Measurements from ENCODE around the gene DENND10.
A peak's percentile ranks its signal among the peaks of the same experiment; 100 is the strongest.
"Not testable (repeated sequence)": the region's sequence is repeated elsewhere in the genome, so short reads cannot be mapped to it uniquely, and the experiment has no call there.

Gene DENND10

DNA sequence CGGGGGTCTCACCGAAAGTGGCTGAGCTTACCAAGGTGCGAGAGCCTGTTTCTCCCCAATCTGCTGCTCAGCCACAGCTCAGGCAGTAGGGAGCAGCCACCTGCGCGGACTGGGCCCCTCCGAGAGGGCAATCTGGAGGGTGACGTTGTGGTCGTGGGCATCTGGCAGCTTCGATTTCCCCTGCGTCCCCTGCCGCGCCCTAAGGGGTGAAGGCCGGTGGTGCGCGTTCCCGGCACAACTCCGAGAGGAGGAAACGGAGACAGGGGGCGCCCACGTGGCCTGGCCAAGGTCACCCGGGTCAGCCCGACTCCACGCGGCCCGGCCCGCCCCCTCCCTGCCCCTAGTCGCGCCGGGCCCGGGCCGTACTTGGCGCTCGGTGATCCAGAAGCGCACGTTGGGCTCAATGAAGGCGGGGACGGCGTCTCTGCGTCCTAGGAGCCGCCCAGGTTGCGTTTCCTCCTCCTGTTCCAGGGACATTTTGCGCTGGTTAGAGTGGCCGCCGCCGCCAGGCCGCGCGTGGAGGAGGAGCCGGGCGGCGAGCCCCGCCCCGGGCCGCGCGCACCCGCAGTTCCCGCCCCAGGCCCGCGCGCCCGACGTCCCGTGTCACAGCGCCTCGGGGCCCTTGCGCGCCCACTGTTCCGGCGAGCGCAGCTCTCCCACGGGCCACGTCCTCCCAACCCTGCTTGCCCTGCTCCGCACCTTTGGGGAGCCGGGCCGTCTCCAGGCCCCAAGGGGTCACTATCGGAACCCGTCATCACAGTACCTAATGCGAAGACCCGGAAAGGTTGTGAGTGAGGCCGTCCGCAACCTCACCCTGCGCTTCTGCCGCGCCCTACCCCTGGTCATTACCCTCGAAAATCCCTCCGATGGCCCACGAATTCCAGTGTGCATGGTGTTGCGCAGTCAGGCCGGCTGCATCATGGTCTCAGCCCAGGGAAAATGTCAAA, 61.5 kb downstream of the DENND10 start, which contains the start of gene SFXN4:
TSS of gene SFXN4 (minus strand) at position 544 of the 947 bp plus-strand sequence. CDS start at position 477, 67 bp downstream.
- Histone ChIP-seq H3K4me3 (ENCODE audit: low read length) (peak within 1 kb of the TSS; percentile 96), H3K36me3 (ENCODE audit: control insufficient read depth, insufficient read depth, low read length) (no peaks in the 10 kb centered on the region), H3K27me3 (ENCODE audit: control insufficient read depth, insufficient read depth, low read length) (no peaks in the 10 kb centered on the region), H3K9ac (ENCODE audit: low read length) (peak within 1 kb of the TSS; percentile 95), H3K9me3 (ENCODE audit: control insufficient read depth, low read length) (no peaks in the 10 kb centered on the region), H3K4me1 (ENCODE audit: control insufficient read depth, insufficient read depth, low read length) (peaks cover 7% of the 10 kb centered on the region)

DNA sequence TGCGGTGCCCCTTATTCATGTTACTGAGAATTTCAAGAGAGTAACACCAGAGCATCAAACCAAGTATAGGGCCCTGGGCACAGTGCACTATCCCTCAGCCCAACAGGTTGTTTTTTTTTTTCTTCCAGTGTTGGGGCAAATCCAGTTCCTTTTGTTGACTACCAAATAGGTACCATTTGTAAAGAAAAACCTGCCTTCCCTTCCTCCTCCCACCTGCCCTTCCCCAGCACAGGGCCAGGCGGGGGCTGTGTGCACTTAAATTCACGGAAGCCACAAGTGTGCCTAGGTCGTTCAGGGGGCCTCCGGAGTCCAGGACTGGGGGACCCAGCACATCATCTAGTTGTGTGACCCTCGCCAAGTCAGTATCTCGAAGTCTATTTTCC, 62.2 kb downstream of the DENND10 start:
- H3K27me3 ChIP-seq (ENCODE audit: control insufficient read depth, insufficient read depth, low read length) = no peaks in the 10 kb centered on the region
- no peaks in the 10 kb centered on the region for H3K36me3 ChIP-seq (ENCODE audit: control insufficient read depth, insufficient read depth, low read length)
- peak overlapping the region; percentile 96 for H3K4me3 ChIP-seq (ENCODE audit: low read length)
- peak overlapping the region; percentile 95 for H3K9ac ChIP-seq (ENCODE audit: low read length)
- peaks cover 7% of the 10 kb centered on the region for H3K4me1 ChIP-seq (ENCODE audit: control insufficient read depth, insufficient read depth, low read length)
- no peaks in the 10 kb centered on the region for H3K9me3 ChIP-seq (ENCODE audit: control insufficient read depth, low read length)

DNA sequence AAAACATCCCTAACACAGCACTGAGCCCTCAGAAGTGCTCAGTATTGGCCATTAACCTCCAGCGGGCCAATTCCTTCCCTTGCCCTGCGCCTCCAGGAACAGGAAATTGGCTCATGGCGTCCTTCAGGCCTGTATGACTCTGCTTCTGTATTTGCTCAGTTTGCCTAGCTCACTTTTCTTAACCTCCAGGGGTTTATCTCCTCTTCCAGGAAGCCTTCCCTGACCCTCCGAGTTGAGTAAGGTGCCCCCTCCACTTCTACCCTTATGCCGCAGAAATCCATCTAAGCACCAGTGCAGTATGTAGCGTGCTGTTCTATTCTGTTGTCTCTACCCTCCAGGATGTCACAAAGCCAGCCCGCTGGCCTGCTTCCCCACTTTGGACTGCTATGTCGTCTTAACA, 62.7 kb downstream of the DENND10 start:
- H3K9ac ChIP-seq (ENCODE audit: low read length) = peak overlapping the region; percentile 95
- no peak overlapping the region for H3K4me3 ChIP-seq (ENCODE audit: low read length)
- peaks cover 7% of the 10 kb centered on the region for H3K4me1 ChIP-seq (ENCODE audit: control insufficient read depth, insufficient read depth, low read length)
- H3K9me3 ChIP-seq (ENCODE audit: control insufficient read depth, low read length) = no peaks in the 10 kb centered on the region
- H3K27me3 ChIP-seq (ENCODE audit: control insufficient read depth, insufficient read depth, low read length) = no peaks in the 10 kb centered on the region
- no peaks in the 10 kb centered on the region for H3K36me3 ChIP-seq (ENCODE audit: control insufficient read depth, insufficient read depth, low read length)

DNA sequence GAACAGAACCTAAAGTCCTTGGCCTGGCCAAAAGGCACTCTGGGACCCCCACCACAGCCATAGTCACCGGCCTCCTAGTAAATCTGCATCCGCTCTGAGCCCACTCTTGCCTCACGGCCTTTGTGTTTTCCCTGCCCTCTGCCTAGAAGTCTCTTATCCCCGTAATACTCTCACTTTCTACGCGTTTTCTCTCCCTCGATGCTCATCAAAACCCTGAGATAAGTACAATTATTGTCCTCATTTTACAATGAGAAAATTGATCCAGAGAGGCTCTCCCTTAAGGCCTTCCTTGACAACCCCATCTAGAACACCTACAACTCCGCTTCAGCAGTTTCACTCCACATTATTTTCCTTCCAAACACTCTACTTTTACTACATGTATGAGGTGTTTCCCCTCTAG, 63.1 kb downstream of the DENND10 start:
- no peaks in the 10 kb centered on the region for H3K9me3 ChIP-seq (ENCODE audit: control insufficient read depth, low read length)
- no peaks in the 10 kb centered on the region for H3K36me3 ChIP-seq (ENCODE audit: control insufficient read depth, insufficient read depth, low read length)
- no peaks in the 10 kb centered on the region for H3K27me3 ChIP-seq (ENCODE audit: control insufficient read depth, insufficient read depth, low read length)
- H3K4me3 ChIP-seq (ENCODE audit: low read length) = no peak overlapping the region
- H3K9ac ChIP-seq (ENCODE audit: low read length) = no peak overlapping the region
- peaks cover 7% of the 10 kb centered on the region for H3K4me1 ChIP-seq (ENCODE audit: control insufficient read depth, insufficient read depth, low read length)

DNA sequence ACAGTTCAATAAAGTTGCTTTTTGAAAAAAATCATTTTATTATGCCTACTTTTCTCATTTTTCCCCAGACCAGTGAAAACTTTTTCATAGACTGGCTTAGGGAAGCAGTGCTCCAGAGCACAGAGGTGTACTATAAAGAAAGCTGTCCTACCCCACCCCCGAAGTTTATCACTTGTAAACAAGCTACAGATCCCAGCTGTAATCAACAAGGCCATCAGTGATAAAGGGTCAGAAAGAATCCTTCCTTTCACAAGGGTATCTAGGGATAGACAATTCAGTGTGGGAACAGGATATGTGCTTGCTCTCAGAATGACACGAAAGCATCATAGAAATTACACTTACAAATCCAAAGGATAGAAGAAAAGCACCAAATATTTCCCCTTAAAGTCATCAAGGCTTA, 70.2 kb downstream of the DENND10 start:
- H3K36me3 ChIP-seq (ENCODE audit: control insufficient read depth, insufficient read depth, low read length) = no peaks in the 10 kb centered on the region
- H3K27me3 ChIP-seq (ENCODE audit: control insufficient read depth, insufficient read depth, low read length) = no peaks in the 10 kb centered on the region
- peaks cover 6% of the 10 kb centered on the region for H3K4me1 ChIP-seq (ENCODE audit: control insufficient read depth, insufficient read depth, low read length)
- H3K4me3 ChIP-seq (ENCODE audit: low read length) = no peak overlapping the region
- no peaks in the 10 kb centered on the region for H3K9me3 ChIP-seq (ENCODE audit: control insufficient read depth, low read length)
- H3K9ac ChIP-seq (ENCODE audit: low read length) = no peak overlapping the region

DNA sequence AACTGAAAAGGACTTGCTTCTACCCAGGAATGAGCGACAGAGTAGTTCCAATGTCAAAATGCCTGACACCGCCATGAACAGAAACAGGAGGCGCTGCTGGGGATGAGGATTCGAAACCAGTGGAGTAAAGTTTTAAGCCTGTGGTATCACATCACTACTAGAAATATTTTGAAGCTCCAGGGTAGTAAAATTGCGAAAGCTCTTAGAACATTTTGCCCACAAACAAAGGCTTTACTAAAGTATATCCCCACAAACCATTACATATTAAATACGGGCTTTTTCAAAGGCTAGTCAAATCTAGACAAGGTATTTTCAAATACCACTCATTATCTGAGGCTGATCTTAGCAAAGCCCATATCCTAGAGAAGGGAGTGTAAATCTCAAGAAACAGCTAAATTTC, 72.3 kb downstream of the DENND10 start:
- Histone ChIP-seq H3K27me3 (ENCODE audit: control insufficient read depth, insufficient read depth, low read length) (no peaks in the 10 kb centered on the region), H3K36me3 (ENCODE audit: control insufficient read depth, insufficient read depth, low read length) (no peaks in the 10 kb centered on the region), H3K9me3 (ENCODE audit: control insufficient read depth, low read length) (no peaks in the 10 kb centered on the region), H3K9ac (ENCODE audit: low read length) (no peak overlapping the region), H3K4me3 (ENCODE audit: low read length) (no peak overlapping the region), H3K4me1 (ENCODE audit: control insufficient read depth, insufficient read depth, low read length) (peaks cover 6% of the 10 kb centered on the region)

DNA sequence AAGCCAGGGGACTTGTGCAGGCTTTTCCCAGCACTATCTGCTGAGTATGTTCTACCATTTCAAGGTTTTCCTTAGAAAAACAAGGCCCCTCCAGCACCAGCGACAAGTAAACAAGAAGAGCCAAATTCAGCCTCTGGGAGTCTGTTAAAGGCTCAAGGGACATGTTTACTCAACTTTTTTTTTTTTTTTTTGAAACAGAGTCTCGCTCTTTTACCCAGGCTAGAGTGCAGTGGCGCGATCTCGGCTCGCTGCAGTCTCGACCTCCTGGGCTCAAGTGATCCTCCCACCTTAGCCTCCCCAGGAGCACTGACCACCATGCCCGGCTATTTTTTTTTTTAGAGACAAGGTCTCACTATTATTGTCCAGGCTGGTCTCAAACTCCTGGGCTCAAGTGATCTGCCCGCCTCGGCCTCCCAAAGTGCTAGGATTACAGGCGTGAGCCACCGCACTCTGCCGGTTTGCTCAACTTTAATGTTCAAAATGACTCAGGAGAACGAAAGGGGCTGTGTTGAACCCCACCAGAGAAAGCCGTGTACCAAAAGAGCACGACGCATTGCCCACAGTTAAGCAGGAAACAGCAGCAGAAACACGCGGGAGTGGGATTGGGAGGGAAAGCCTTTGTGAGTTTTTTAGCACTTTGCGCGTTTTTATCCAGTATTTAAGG, 73.9 kb downstream of the DENND10 start:
- no peaks in the 10 kb centered on the region for H3K36me3 ChIP-seq (ENCODE audit: control insufficient read depth, insufficient read depth, low read length)
- peak overlapping the region; percentile 85 for H3K4me3 ChIP-seq (ENCODE audit: low read length)
- no peaks in the 10 kb centered on the region for H3K27me3 ChIP-seq (ENCODE audit: control insufficient read depth, insufficient read depth, low read length)
- peak overlapping the region; percentile 71 for H3K9ac ChIP-seq (ENCODE audit: low read length)
- no peaks in the 10 kb centered on the region for H3K9me3 ChIP-seq (ENCODE audit: control insufficient read depth, low read length)
- peaks cover 6% of the 10 kb centered on the region for H3K4me1 ChIP-seq (ENCODE audit: control insufficient read depth, insufficient read depth, low read length)

DNA sequence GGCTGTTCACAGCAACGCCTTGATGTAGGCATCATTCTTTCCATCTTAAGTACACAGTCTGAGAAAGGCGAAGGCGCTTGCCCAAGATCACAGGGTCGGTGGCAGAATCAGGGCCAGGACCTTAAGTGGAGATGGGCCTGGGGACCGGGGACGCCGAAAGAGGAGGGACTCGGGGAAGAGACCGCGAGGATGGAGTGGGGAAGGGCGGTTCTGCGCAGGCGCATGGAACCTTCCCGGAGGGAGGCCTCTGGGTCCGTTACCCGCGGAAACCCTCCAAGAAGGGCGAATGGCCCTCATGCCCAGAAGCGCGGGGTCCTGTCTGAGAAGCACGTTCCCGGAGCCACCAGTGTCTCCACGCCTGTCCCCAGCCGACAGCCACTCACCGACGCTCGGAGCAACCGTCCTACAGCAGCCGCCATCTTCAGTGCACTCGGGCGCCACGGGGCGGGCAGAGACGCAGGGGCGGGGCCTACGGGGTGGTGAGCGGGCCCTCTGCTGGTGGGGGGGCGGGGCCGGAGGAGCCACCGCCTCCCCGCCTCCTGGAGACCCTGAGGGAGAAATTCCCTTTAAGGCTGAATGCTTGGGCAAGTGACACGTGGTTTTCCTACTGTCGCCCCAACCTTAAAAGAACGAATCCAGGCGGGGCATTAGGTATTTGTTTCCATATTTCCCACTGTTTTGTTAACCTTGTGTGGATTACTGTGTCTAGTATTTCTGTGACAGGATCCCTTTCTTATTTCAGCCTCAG, 74.6 kb downstream of the DENND10 start, which contains the start of gene PRDX3:
TSS of gene PRDX3 (minus strand) at position 441 of the 748 bp plus-strand sequence. CDS start at position 419, 22 bp downstream.
- no peaks in the 10 kb centered on the region for H3K27me3 ChIP-seq (ENCODE audit: control insufficient read depth, insufficient read depth, low read length)
- H3K9ac ChIP-seq (ENCODE audit: low read length) = peak within 1 kb of the TSS; percentile 71
- peaks cover 6% of the 10 kb centered on the region for H3K4me1 ChIP-seq (ENCODE audit: control insufficient read depth, insufficient read depth, low read length)
- no peaks in the 10 kb centered on the region for H3K36me3 ChIP-seq (ENCODE audit: control insufficient read depth, insufficient read depth, low read length)
- H3K9me3 ChIP-seq (ENCODE audit: control insufficient read depth, low read length) = no peaks in the 10 kb centered on the region
- H3K4me3 ChIP-seq (ENCODE audit: low read length) = peak within 1 kb of the TSS; percentile 85

DNA sequence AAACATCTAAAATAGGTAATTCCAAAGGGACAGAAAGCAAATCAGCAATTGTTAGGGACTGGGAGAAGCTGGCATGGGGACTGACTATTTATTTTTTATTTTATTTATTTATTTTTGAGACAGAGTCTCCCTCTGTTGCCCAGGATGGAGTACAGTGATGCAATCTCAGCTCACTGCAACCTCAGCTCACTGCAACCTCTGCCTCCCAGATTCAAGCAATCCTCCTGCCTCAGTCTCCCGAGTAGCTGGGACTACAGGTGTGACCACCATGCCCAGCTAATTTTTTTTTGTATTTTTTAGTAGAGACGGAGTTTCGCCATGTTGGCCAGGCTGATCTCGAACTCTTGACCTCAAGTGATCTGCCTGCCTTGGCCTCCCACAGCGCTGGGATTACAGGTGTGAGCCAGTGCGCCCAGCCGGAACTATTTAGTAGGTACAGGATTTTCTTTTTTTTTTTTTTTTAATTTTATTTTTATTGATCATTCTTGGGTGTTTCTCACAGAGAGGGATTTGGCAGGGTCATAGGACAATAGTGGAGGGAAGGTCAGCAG, 77.0 kb downstream of the DENND10 start:
- H3K4me1 ChIP-seq (ENCODE audit: control insufficient read depth, insufficient read depth, low read length); H3K36me3 ChIP-seq (ENCODE audit: control insufficient read depth, insufficient read depth, low read length); H3K9ac ChIP-seq (ENCODE audit: low read length); H3K9me3 ChIP-seq (ENCODE audit: control insufficient read depth, low read length); H3K4me3 ChIP-seq (ENCODE audit: low read length); H3K27me3 ChIP-seq (ENCODE audit: control insufficient read depth, insufficient read depth, low read length): not testable (repeated sequence)

DNA sequence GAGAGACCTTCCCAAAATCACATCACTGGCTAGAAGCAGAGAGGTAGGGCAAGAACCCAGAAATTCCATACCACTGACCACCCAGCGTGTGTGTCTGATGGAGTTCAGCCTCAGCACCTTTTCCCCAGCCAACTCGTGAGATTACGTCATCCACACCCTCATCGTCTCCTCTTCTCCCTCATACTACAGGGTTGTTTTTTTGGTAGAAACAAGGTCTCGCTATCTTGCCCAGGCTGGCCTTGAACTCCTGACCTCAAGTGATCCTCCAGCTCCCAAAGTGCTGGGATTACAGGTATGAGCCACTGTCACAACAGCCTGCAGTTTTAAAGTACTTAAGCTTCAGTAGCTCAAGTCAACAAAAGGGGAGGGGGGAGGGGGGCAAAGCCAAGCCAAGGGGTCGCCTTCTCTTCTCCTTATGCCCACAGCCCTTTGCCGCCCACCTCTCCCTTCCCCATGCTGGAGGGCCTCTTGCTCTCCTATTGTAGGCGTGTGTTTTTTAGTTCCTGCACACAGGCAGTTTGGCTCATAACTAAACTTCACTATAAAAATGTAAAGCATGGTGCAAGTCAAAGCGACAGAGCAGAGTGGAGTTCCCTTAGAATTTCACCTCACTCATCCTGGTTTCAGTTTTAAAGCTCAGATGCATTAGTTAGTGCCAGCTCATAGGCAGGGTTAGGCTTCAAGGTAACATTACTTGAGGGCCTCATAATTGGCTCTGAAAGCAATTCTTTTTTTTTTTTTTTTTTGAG, 79.9 kb downstream of the DENND10 start:
- no peaks in the 10 kb centered on the region for H3K4me1 ChIP-seq (ENCODE audit: control insufficient read depth, insufficient read depth, low read length)
- no peak overlapping the region for H3K9ac ChIP-seq (ENCODE audit: low read length)
- no peak overlapping the region for H3K4me3 ChIP-seq (ENCODE audit: low read length)
- H3K27me3 ChIP-seq (ENCODE audit: control insufficient read depth, insufficient read depth, low read length) = no peaks in the 10 kb centered on the region
- H3K36me3 ChIP-seq (ENCODE audit: control insufficient read depth, insufficient read depth, low read length) = no peaks in the 10 kb centered on the region
- no peaks in the 10 kb centered on the region for H3K9me3 ChIP-seq (ENCODE audit: control insufficient read depth, low read length)
